Transverse colon (tissue), 3 donors: ENCODE measurements around the gene ARPC1A.

Experiments used
- EP300 ChIP-seq: sonication (generic); formaldehyde crosslinking; IDR thresholded peaks from one replicate; pipeline ENCODE4 v1.6.1; 2017; ENCODE audit warnings: antibody characterized with exemption, low read depth
- TF ChIP-seq, protein P1 (sequence below), 5 experiments: fragments of 200-600 bp in 3 of 5; fragments of 450-650 bp in 2 of 5; sonication (generic) in 3 of 5; IDR thresholded peaks; 1 replicate in 2 of 5; 2 replicates in 3 of 5; pipeline ENCODE4 v1.5.1; 2016 to 2017; ENCODE audit warnings: antibody characterized with exemption in 5 of 5, inconsistent platforms in 3 of 5, mild to moderate bottlenecking in 2 of 5, moderate library complexity in 1 of 5

GRCh38 chr7:99363286-99363685 is 37.6 kb downstream of the ARPC1A start:
- TF ChIP-seq, protein P1, sequence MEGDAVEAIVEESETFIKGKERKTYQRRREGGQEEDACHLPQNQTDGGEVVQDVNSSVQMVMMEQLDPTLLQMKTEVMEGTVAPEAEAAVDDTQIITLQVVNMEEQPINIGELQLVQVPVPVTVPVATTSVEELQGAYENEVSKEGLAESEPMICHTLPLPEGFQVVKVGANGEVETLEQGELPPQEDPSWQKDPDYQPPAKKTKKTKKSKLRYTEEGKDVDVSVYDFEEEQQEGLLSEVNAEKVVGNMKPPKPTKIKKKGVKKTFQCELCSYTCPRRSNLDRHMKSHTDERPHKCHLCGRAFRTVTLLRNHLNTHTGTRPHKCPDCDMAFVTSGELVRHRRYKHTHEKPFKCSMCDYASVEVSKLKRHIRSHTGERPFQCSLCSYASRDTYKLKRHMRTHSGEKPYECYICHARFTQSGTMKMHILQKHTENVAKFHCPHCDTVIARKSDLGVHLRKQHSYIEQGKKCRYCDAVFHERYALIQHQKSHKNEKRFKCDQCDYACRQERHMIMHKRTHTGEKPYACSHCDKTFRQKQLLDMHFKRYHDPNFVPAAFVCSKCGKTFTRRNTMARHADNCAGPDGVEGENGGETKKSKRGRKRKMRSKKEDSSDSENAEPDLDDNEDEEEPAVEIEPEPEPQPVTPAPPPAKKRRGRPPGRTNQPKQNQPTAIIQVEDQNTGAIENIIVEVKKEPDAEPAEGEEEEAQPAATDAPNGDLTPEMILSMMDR (IDR thresholded peaks at IDR 0.05): no peak
- no peak for TF ChIP-seq EP300
